Renal cortex interstitium (tissue), 11 donors: ENCODE results near the gene MYL12B. TPM values are rescaled to one million over a fixed set of nuclear protein-coding genes. Genes with fewer than 3 reads are reported as not detected.
"Not testable (repeated sequence)": the region's sequence is repeated elsewhere in the genome, so short reads cannot be mapped to it uniquely, and the experiment has no call there.

Experiments
- DNase-seq, 11 donors: peaks; one replicate each; pipeline ENCODE4 v3.0.0-alpha.2; 2013; ENCODE audit warnings: low read depth in 9 of 11, low spot score in 4 of 11; ENCODE audit errors: extremely low read depth in 1 of 11
- polyA plus RNA-seq, 3 donors: library from polyadenylated mRNA; unstranded; fragments of 120-200 nt; gene quantifications; one replicate each; pipeline ENCODE4 v1.2.1, GENCODE V29; 2013; ENCODE audit not compliant: insufficient read length in 3 of 3

Gene MYL12B
- polyA plus RNA-seq, 3 donors = 501 to 619 (median 568) TPM

DNA sequence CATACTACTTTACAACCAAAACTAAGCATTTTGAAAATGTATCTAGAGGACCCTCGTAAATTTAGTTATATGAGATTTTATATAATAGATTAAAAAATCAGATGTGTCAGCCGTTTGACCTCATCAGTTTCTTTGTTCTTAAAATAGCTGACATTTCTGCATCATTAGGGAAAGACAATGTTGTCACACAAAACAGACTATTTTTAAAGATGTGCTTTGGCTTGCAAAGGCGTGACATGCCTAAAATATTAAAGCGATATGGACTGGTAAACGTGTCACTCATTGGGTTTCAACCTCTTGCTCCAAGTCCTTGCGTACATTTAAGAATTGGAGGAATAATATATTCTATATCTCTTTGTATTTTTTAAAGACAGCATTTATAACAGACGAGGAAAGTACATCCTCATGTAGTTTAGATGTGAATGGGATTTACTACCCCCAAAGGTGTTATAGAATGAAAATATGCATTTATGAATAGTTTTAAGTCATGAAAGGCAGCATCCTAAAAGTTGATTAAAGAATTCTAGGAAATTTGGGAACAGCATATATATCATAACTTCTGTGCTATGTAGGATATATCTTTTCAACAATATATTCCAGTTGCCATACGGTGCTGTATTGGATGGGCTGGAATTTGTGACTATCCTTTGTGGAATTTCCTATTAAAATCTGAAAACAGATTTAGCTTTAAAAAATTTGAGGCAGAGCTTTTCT, 10.5 kb upstream of the MYL12B start:
- DNase-seq = no peak

DNA sequence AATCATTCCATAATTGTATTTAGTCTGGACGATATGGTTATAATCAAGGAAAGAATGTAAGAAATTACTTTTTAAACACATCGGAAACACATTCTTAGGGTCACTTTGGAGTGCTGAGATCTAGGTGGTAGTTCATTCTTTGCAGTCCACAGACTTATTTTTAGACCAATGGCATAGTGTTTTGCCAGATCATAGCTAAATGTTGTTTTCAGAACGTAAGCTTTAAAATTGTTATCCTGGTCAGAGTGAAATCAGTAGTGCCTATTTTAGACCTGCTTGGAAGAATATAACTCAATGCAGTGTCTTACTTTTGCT, 10.0 kb upstream of the MYL12B start:
- no peak for DNase-seq

DNA sequence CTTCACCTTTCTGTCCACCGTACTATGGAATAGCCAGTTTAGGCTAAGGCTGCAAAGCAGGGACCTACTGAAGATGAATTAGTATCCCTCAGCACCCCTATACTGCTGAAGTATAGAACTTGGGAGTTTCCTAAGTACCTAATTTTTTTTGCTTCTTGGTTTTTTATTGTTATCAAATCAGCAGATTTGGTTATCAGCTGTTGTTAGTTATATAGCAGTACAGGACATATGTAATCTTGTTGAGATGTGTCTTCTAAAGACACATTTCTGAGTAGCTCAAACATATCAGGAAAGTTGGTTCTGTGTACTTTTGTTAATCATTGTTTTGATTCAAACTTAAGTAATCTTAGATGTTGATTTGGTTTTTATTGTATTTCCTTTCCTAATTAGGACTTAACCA, 9.1 kb upstream of the MYL12B start:
- no peak for DNase-seq

DNA sequence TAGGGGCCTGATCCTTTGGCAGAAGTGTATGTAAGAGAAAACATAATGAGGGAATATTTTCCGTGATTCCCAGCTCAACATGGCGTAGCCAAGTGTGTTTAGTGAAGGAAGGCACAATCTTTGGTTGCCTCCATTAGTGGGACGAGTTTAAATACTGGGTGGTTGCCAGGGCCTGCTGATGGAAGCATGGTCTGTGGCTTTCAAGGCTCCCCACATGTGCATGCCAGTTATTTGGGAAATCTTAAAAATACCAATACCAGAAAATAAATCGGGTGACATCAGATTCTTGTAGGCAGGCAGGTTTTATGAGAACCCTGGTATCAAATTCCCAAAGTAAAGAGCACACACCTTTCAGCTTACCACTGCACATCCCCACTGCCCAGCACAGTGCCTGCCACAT, 7.2 kb upstream of the MYL12B start:
- no peak for DNase-seq

DNA sequence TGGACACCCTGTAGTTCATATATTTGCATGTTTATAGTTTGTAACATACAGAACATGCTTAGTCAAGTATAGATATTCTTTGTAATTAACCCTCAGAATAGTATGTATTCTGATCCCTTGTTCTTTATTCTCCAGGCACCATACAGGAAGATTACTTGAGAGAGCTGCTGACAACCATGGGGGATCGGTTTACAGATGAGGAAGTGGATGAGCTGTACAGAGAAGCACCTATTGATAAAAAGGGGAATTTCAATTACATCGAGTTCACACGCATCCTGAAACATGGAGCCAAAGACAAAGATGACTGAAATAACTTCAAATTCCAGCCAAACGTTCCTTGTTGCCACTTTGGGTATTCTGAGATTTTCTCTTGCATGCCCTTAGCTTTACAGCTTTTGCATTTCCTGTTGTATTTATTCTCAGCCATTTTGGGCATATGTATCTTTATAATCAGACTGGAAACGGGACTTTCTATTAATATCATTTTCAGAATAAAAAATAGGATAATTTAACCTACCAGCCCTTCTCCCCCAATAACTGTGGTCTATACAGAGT, 6.2 kb upstream of the MYL12B start:
- DNase-seq = no peak

DNA sequence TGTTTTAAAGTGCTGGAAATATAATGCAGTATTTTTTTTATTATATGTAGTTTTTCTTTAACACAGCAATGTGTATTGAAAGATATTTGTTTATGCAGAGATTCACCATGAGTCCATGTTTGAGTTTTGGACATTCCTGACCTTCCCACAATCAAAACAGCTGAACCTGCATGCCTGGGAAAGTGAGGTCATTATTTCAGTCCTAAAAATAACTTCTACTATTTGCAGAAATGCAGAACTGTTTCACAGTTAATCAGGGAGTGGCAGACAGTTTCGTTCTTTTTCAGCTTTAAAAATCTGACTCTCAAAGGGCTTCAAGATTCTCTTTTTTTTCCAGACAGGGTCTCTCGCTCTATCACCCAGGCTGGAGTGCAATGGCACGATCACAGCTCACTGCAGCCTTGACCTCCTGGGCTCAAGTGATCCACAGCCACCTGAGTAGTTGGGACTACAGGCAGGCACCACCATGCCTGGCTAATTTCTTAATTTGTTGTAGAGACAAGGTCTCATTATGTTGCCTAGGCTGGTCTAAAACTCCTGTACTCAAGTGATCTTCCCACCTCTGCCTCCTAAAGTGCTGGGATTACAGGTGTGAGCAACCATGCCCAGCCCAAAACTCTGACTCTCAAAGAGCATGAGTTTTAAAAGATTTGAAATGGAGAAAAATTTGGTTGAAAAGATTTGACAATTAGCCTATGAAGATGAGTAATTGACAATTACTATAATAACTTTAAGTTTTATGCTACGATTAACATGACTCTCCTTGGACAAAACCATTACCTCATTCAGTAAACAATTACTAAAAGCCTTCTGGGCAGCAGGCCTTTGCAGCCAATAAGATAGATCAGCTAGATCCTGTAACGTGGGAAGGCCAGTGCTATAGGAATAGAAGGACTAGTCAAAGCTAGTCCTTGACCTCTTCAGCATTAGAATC, 5.0 kb upstream of the MYL12B start:
- no peak for DNase-seq

- no peak for DNase-seq
These were observed 4.3 kb upstream of the MYL12B start for GRCh38 chr18:3257627-3258120.

DNA sequence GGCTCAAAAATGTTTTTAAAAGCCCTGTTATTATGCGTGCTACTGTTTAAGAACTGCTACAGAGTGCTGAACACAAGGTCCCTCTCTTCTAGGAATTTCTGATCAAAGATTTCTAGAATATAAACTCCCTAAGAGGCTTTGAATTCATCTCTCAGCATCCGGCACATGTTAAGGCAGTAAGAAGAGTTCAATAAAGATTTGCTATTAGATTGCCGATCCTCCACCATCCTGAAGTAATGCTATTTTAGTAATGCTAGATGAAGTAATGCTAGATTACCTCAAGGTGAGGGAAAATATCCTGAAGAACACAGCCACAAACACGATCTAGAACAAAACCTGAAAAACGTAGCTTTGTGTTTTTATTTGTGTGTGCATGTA, 949 bp upstream of the MYL12B start:
- peak in 1 of 11 donors; percentile 42 for DNase-seq

DNA sequence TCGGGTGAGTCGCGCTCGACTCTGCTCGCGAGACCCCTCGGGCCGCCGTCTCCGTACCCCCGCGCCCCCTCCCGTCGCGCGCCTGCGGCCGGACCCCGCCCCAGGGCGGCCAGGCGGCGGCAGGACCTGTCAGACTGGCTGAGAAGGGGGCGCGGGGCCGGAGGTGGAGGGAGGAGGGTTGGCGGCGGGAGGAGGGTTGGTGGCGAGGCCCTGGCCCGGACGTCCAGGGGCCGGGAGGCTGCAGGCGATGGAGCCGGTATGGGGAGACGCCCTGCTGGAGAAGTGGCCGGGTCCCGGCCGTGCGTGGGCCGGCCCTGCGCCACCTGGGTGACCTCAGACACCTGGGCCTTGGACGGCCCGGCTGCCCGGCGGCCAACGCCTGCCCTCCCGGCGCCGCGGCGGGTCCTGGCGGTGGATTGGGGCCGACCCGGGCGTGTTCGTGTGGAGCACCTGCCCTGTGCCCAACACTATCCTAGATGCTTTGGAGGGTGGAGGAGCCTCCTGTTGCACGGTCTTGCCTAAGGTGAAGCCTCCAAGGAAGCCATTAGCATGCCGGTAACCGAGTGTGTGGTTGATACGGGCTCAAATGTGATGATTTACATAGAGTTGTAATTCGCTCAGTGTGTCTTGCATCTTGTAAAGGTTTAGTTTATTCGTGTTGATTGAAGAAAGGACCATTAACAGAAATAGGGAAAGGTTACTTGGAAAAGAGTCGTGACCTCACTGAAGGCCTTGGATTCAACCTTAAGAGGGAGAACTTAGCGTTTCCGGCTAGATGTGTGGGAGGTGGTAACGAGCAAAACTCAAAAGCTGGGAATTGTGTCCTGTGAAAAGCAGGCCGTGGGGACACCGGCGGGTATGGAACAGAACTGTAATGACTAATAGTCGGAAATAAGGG, 550 bp downstream of the MYL12B start:
- peak in 2 of 11 donors; percentile 25 to 26 for DNase-seq

DNA sequence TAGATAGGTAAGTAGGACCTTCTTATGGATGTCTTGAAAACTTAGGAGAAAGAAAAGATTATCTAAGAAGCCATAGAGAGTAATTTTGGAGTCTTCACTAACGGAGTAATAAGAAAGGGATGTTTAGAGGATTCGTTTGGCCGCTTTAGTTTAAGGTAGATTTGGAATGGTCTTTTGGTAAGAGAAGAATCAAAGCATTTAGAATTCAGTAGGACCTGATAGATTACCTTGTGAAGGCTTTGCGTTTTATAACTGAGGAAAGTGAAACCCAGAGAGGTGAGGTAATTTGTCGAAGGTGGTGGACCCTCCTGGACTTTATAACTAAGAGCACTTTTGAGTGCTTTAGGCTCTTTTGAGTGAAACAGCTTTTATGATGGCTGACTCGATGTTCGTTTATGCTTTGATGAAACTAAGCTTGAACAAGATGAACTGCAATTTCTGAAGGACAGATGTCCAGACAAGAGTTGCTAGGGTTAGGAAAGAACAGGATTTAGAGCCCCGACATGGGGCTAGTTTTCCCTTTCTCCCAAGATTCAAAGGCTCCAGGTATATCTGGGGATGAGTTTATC, 1.3 kb downstream of the MYL12B start:
- DNase-seq = no peak

DNA sequence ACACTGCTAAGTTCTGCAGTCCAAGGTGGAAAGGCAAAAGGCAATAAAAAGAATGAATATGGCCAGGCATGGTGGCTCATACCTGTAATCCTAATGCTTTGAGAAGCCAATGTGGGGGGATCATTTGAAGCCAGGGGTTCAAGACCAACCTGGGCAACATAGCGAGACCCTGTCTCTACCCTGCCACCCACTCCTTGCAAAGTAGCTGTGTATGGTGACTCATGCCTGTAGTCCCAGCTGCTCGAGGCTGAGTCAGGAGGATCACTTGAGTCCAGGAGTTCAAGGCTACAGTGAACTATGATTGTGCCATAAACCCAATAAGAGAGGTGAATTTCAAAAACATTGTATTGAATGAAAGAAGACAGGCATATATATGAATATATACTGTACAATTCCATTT, 2.4 kb downstream of the MYL12B start:
- DNase-seq = no peak

GRCh38 chr18:3265564-3266033, 3.7 kb downstream of the MYL12B start:
- DNase-seq = no peak

DNA sequence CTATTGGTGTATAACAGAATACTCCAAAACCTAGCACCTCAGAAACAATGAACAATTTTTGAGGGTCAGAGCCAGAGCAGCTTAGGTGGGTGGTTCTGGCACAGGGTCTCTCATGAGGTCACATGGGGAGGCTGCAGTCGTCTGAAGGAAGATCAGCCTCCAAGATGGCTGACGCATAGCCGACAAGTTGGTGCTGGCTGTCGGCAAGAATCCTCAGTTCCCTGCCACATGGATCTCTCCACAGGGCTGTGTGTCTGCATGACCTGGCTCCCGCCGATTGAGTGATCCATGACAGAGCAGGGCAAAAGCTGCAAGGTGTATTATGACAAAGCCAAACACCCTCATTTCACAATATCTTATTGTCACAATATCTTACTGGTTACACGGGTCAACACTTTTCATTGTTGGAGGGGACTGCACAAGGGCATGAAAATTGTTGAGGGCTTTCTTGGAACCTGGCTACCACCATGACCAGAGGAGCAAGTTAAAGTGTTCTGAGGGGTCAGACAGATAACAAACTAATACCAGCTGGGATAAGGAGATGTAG, 4.2 kb downstream of the MYL12B start:
- no peak for DNase-seq

GRCh38 chr18:3268306-3268705, 6.4 kb downstream of the MYL12B start:
- no peak for DNase-seq

GRCh38 chr18:3269241-3269913, 7.4 kb downstream of the MYL12B start:
- no peak for DNase-seq

GRCh38 chr18:3269914-3270299, 8.0 kb downstream of the MYL12B start:
- DNase-seq = no peak

GRCh38 chr18:3273042-3273441, 11.1 kb downstream of the MYL12B start:
- no peak for DNase-seq

- not testable (repeated sequence) for DNase-seq
These were observed 15.8 kb downstream of the MYL12B start for GRCh38 chr18:3277643-3278213.
